Panc1 (cell line): ENCODE data around the gene STPG1. TPM values are rescaled to one million over a fixed set of nuclear protein-coding genes. Genes with fewer than 3 reads are reported as not detected.

ENCODE experiments used
- ATAC-seq: fragments of 200-7000 bp; cut with Tn5 transposase; 2 replicates; pipeline ENCODE4 v1.9.1; 2020; ENCODE audit warnings: mild to moderate bottlenecking, moderate library complexity
- BruUV-seq: library from RNA; stranded (reverse); fragments of 400-500 nt; replicated peaks from 2 replicates; lab custom pipeline; 2021; lab: Mats Ljungman, UMichigan
- CTCF ChIA-PET: fragments of 300-600 bp; sonication (Branson Sonifier 250); formaldehyde crosslinking; loops from one replicate; lab custom pipeline; 2022; ENCODE audit warnings: antibody characterized with exemption; lab: Charles Lee
- POLR2A ChIA-PET: fragments of 300-600 bp; sonication (Branson Sonifier 250); formaldehyde crosslinking; loops from one replicate; lab custom pipeline; 2022; ENCODE audit warnings: antibody characterized with exemption; lab: Charles Lee
- DNase-seq: peaks from one replicate; pipeline ENCODE4 v3.0.0-alpha.2; 2010; ENCODE audit warnings: low read depth, low spot score
- H3K27ac ChIP-seq: 2 replicates; pipeline ENCODE4 v1.5.1; 2011; ENCODE audit warnings: mild to moderate bottlenecking, low read length, inconsistent platforms
- H3K27me3 ChIP-seq: fragments of 200-500 bp; sonication (Bioruptor generic); 2 replicates; pipeline ENCODE4 v1.6.0; 2014; ENCODE audit warnings: low read length, inconsistent platforms; ENCODE audit not compliant: control insufficient read depth, insufficient read depth
- H3K36me3 ChIP-seq: fragments of 200-500 bp; sonication (Bioruptor generic); 2 replicates; pipeline ENCODE4 v1.5.1; 2014; ENCODE audit warnings: inconsistent platforms, mild to moderate bottlenecking, low read length, moderate library complexity; ENCODE audit not compliant: control insufficient read depth, insufficient read depth
- H3K4me1 ChIP-seq: 2 replicates; pipeline ENCODE4 v1.5.1; 2011; ENCODE audit warnings: inconsistent platforms, mild to moderate bottlenecking, low read length, moderate library complexity; ENCODE audit not compliant: control insufficient read depth, insufficient read depth
- H3K4me3 ChIP-seq, 2 experiments: 2 replicates each; pipeline ENCODE4 v1.5.1; 2011 to 2012; ENCODE audit warnings: low read depth in 2 of 2, low read length in 2 of 2, mild to moderate bottlenecking in 2 of 2, inconsistent platforms in 1 of 2, moderate library complexity in 1 of 2
- H3K9me3 ChIP-seq: fragments of 200-500 bp; sonication (Bioruptor generic); 2 replicates; pipeline ENCODE4 v1.5.1; 2014; ENCODE audit warnings: low read depth, mild to moderate bottlenecking, inconsistent platforms, low read length, moderate library complexity; ENCODE audit not compliant: control insufficient read depth, insufficient read depth
- CTCF ChIP-seq: fragments of 450-650 bp; IDR thresholded peaks from 2 replicates; pipeline ENCODE4 v1.5.1; 2017; ENCODE audit warnings: mild to moderate bottlenecking
- POLR2AphosphoS5 ChIP-seq: IDR thresholded peaks from 2 replicates; pipeline ENCODE4 v1.6.1; 2012; ENCODE audit warnings: mild to moderate bottlenecking, low read depth, low read length, moderate library complexity
- SIN3A ChIP-seq: IDR thresholded peaks from 2 replicates; pipeline ENCODE4 v1.6.1; 2012; ENCODE audit warnings: low read depth, mild to moderate bottlenecking, low read length, moderate library complexity, borderline replicate concordance; ENCODE audit not compliant: insufficient read depth
- TCF7L2 ChIP-seq: IDR thresholded peaks from 2 replicates; pipeline ENCODE4 v1.6.1; 2011; ENCODE audit warnings: mild to moderate bottlenecking, low read depth, low read length, inconsistent platforms
- in situ Hi-C: cut with HindIII; loops from 2 replicates; pipeline ENCODE4 v1.10.0; 2016; ENCODE audit warnings: low sequenced_read_pairs, low pct_unique_long_range_greater_than_20kb
- intact Hi-C: fragments of 100-400 bp; cut with micrococcal nuclease; formaldehyde crosslinking; loops from one replicate; pipeline ENCODE4 v1.10.0; 2022; ENCODE audit not compliant: unreplicated experiment
- total RNA-seq: library from RNA; stranded (reverse); gene quantifications from one replicate; pipeline ENCODE4 v1.2.1, GENCODE V29; 2021; ENCODE audit not compliant: unreplicated experiment
- TF ChIP-seq, protein P1 (sequence below), 2 experiments: IDR thresholded peaks; 2 replicates each; pipeline ENCODE4 v1.6.1; 2011 to 2012; ENCODE audit warnings: low read depth in 2 of 2, control low read depth in 1 of 2, low read length in 1 of 2, mild to moderate bottlenecking in 1 of 2, moderate library complexity in 1 of 2; ENCODE audit not compliant: insufficient read depth in 1 of 2

STPG1 gene
- total RNA-seq, 1 experiment from 2014 or later: 9.9 TPM

DNA sequence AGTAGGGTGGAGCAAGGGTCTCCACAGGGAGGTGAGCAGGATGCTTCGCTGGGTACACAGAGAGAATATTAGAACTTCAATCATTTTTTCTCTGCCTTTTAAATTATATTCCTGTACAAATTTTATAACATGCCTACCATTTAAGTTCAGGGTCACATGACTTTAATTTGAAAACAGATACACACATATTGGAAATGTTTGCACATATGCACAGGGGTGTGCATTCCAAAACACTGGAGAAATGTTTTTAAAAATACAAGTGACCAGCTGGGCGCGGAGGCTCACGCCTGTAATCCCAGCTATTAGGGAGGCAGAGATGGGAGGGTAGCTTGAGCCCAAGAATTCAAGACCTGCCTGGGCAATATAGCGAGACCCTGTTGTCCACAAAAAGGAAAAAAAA, 41.7 kb upstream of the STPG1 start:
- ATAC-seq: no peak
- no peak for TF ChIP-seq POLR2AphosphoS5
- H3K4me1 ChIP-seq: no peaks in the 10 kb centered on the region
- no peaks in the 10 kb centered on the region for H3K27me3 ChIP-seq
- in situ Hi-C loops (no loop called here), intact Hi-C loops (no loop called here)
- no peaks in the 10 kb centered on the region for H3K36me3 ChIP-seq
- H3K9me3 ChIP-seq: no peaks in the 10 kb centered on the region
- ChIA-PET CTCF (interaction anchor here (0.6 kb wide), 1 partner anchor 303 kb away, joined by 3 read pairs; no protein-coding TSS in a partner anchor), POLR2A (no interaction called here)
- DNase-seq: no peak
- BruUV-seq: no TSS peak
- H3K4me3 ChIP-seq: no peak overlapping the region
- H3K27ac ChIP-seq: no peak overlapping the region

DNA sequence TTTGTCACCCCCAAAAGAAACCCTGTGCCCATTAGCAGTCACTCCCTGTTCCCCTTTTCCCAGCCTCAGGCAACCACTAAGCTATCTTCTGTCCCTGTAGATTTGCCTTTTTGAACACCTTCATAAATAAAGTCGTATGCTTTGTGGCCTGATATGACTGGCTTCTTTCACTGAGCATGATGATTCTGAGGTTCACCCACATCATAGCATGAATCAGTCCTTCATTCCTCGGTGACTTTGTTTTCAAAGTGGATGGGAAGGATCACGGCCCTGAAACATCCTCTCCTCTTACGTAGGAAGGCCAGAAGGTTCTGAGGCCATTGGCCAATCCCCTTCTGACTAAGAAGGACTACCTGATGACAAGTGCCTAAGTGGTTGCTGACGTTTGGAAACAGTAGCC, 41.1 kb upstream of the STPG1 start:
- H3K27me3 ChIP-seq: no peaks in the 10 kb centered on the region
- H3K9me3 ChIP-seq: no peaks in the 10 kb centered on the region
- in situ Hi-C loops (no loop called here), intact Hi-C loops (no loop called here)
- no TSS peak for BruUV-seq
- TF ChIP-seq, protein P1, sequence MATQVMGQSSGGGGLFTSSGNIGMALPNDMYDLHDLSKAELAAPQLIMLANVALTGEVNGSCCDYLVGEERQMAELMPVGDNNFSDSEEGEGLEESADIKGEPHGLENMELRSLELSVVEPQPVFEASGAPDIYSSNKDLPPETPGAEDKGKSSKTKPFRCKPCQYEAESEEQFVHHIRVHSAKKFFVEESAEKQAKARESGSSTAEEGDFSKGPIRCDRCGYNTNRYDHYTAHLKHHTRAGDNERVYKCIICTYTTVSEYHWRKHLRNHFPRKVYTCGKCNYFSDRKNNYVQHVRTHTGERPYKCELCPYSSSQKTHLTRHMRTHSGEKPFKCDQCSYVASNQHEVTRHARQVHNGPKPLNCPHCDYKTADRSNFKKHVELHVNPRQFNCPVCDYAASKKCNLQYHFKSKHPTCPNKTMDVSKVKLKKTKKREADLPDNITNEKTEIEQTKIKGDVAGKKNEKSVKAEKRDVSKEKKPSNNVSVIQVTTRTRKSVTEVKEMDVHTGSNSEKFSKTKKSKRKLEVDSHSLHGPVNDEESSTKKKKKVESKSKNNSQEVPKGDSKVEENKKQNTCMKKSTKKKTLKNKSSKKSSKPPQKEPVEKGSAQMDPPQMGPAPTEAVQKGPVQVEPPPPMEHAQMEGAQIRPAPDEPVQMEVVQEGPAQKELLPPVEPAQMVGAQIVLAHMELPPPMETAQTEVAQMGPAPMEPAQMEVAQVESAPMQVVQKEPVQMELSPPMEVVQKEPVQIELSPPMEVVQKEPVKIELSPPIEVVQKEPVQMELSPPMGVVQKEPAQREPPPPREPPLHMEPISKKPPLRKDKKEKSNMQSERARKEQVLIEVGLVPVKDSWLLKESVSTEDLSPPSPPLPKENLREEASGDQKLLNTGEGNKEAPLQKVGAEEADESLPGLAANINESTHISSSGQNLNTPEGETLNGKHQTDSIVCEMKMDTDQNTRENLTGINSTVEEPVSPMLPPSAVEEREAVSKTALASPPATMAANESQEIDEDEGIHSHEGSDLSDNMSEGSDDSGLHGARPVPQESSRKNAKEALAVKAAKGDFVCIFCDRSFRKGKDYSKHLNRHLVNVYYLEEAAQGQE (IDR thresholded peaks at IDR 0.05; ENCODE audit: insufficient read depth in 1 of 2, low read depth in 2 of 2, low read length in 1 of 2): no peak
- no peak for TF ChIP-seq POLR2AphosphoS5
- no peak for TF ChIP-seq TCF7L2
- TF ChIP-seq CTCF: no peak
- no peak for TF ChIP-seq SIN3A
- DNase-seq (no peak), ATAC-seq (no peak)
- no peaks in the 10 kb centered on the region for H3K4me1 ChIP-seq
- H3K27ac ChIP-seq: no peak overlapping the region
- no peaks in the 10 kb centered on the region for H3K36me3 ChIP-seq
- ChIA-PET CTCF (interaction anchor here (0.6 kb wide), 1 partner anchor 303 kb away, joined by 3 read pairs; no protein-coding TSS in a partner anchor), POLR2A (no interaction called here)
- no peak overlapping the region for H3K4me3 ChIP-seq

GRCh38 chr1:24452922-24453485, 39.4 kb upstream of the STPG1 start:
- ATAC-seq (no peak), DNase-seq (no peak)
- H3K4me1 ChIP-seq: no peaks in the 10 kb centered on the region
- CTCF ChIA-PET: interaction anchor here (0.5 kb wide), 1 partner anchor 29 kb away, joined by 3 read pairs; no protein-coding TSS in a partner anchor
- no peak overlapping the region for H3K4me3 ChIP-seq
- no peak overlapping the region for H3K27ac ChIP-seq
- no peaks in the 10 kb centered on the region for H3K27me3 ChIP-seq
- no peaks in the 10 kb centered on the region for H3K9me3 ChIP-seq
- no peaks in the 10 kb centered on the region; the same call in 1 of the 2 replicates for H3K36me3 ChIP-seq
- intact Hi-C loops (no loop called here), in situ Hi-C loops (no loop called here)
- TF ChIP-seq, protein P1 (IDR thresholded peaks at IDR 0.05; ENCODE audit: insufficient read depth in 1 of 2, low read depth in 2 of 2, low read length in 1 of 2): no peak
- TF ChIP-seq CTCF (no peak), SIN3A (no peak), POLR2AphosphoS5 (no peak), TCF7L2 (no peak)
- BruUV-seq: no TSS peak
- POLR2A ChIA-PET: interaction anchor here (0.5 to 0.6 kb wide), 2 partner anchors 209 to 350 kb away, joined by 5 to 6 read pairs; no protein-coding TSS in a partner anchor
